Activated CD4-positive, alpha-beta T cell treated with anti-CD3 and anti-CD28 coated beads, Interleukin-2, amount 50 U/mL, for 24 hours (primary cell): ENCODE measurements around the gene DAZAP1.

Source experiments
- DNase-seq, 2 donors: peaks; one replicate each; pipeline ENCODE4 v3.0.0-alpha.2; 2020; ENCODE audit warnings: low read depth in 1 of 2, low spot score in 1 of 2

Gene DAZAP1

DNA sequence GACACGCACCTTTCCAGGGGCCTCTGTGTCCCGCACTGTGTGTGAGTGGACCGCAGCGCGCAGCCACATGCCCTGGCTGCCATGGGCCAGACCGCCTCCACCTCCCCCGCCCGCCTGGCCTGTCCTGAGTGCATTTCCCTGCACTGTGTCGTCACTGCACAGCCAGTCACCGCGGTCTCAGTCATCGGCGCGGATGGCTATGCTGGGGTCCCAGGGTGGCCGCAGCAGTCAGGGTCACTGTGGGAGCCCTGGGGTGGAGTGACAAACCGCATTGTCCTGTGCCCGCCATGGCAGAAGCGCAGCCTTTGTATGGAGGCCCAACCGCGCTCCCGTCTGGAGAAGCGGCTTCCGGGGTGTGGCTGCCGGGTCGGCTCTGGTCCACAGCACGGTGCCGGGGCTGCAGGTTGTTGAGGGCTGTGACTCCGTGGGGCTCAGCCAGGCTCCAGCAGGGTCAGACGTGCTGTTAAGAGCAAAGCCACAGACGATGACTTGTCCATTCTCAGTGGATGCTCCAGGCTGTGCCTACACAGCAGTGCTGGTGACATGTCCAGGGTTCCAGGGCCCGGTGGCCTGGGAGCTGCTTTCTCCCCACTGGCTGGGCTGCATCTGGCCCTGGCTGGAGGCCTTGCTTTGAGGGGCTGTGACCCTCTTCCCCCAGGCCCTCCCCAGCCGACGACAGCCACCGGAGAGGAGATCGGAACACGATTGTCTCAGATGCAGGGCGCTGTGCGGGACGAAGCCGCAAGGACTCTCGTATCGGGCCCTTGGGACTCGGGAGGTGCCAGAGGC lies 30.0 kb upstream of the DAZAP1 start:
- DNase-seq: no peak

DNA sequence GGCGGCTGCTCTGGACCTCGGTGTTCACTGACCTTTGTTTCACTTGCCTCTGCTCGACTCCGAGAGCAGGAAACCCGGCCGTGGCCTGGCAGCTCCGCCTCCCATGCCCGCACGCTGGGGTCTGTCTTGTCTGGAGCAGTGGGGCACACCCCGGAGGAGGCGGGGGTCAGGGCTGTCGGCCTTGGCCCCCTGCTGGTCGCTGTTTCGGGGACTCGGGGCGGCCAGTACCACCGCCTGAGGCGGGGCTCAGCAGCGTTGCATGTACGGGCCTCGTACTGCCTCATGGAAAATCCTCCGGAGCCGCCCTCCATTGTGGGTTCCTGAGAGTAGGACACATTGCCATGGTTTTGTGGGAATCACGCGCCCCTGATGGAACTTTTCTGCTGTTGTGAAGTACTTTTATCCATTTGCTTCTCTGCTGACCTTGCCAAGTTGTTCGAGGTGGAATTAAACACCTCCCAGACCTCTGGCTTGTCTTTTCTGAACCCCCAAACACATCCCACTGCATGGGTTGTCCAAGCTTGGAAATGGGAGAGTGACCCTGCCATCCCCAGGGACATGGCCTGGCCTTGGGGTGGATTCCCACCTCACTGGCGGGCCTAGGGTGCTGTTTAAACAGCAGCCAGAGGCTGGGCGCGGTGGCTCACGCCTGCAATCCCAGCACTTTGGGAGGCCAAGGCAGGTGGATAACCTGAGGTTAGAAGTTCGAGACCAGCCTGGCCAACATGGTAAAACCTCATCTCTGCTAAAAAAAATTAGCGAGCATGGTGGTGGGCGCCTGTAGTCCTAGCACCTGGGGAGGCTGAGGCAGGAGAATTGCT lies 29.2 kb upstream of the DAZAP1 start:
- no peak for DNase-seq

DNA sequence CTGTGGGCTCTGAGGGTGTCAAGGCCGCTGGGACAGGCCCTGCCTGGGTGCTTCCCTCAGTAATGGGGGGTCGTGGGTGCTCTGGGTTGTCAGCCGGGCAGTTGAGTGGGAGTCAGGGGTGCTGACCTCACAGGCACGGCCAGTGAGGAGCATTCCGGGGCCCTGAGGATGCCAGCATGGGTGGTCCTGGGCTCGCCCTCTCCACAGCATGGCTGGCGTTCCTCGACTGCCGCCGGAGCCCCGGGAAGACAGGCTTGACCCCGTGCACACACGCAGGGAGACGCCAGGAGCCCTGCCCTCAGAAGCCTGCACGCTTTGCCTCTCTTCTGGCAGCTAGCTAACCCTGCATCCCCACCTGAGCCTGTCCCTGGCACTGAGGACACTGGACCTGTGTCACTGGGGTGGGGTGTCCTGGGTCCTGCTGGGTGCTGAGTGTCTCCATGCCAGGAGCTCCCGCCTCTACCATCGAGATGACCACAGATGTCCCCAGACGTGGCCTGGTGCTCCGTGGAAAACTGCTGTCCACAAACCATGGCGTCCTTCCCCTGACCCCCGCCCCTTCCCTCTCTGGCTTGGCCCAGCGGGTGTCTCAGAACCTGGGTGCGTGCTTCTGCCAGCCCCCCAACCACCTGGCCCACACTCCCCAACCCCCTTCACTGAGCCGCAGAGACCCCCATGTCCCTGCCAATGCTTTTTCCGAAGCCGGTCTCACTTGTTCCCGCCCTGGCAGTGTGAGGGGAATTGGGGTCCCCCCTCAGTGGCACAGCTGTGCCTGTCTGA lies 28.1 kb upstream of the DAZAP1 start:
- no peak for DNase-seq

DNA sequence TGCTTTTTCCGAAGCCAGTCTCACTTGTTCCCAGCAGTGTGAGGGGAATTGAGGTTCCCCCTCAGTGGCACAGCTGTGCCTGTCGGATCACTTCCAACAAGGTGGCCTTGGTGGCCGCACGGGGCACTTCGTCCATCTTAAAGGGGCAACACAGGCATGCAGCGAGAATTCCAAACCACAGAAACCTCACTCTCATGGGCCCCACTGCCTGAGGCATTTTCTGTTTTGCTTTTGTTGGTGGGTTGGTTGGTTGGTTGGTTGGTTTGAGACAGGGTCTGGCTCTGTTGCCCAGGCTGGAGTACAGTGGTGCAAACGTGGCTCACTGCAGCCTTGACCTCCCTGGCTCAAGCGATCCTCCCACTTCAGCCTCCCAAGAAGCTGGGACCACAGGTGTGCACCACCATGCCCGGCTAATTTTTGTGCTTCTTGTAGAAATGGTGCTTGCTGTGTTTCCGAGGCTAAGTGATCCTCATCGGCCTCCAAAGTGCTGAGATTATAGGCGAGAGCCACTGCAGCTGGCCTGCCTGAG lies 27.4 kb upstream of the DAZAP1 start:
- DNase-seq: no peak

DNA sequence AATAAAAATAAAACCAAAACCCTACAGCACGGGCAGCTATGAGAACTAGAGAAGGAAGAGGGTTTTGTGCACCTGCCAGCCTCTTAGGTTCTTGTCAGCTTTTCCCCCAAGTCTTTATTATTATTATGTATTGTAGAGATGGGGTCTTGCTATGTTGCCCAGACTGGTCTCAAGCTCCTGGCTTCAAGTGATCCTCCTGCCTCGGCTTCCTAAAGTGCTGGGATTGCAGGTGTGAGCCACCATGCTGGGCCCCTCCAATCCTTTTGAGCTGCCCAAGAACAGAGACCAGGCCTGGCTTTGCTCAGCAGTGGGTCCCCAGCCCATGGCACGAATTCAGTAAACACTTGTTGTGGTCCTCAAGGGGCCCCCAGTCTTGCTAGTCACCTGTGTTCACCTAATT lies 25.1 kb upstream of the DAZAP1 start:
- DNase-seq: no peak

DNA sequence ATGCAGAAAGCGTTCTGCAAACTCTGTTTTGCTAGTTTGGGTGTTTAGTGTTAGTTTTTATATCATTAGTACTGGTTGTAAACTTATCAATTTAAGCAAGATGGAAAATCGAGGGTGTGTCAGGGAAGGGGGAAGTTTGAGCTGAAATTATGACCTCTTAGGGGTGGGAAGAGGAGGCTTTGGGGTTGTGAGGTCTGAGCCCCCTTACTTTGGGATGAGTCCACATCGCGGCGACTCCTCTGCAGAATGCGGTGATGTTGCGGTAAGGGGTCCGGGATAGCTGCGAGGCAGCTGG lies 24.4 kb upstream of the DAZAP1 start:
- DNase-seq: no peak

DNA sequence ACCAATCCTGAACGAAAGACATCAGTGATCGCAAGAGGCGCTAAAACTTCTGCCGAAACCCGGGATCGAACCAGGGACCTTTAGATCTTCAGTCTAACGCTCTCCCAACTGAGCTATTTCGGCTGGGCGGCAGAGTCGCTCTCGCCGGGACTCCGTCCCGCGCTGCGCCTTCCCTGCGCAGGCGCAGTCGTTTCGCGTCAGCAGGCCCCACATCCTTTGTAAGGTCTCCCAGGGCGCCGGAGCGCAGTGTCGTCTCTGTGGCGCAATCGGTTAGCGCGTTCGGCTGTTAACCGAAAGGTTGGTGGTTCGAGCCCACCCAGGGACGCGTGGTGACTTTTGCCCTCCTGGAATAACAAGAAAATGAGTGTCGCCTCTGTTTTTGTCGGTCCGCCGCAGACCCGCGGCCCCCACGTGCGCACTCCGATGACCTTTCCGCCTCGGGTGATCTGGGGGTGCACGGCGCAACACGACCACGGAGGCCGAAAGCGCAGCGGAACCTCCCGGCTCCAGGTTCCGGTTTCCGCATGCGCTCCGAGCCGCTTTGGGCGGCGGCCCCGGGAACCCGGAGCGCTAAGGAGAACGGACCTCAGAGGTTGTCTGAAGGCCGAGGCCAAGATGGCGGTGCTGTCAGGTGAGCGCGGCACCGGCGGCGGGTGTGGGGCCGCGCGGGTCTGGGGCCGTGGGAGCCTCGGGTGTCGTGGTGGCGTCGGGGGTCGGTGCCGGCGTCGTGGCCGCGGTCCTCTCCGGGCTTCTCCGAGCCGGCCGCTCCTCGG lies 23.9 kb upstream of the DAZAP1 start, which contains the start of gene NDUFS7:
TSS of gene NDUFS7 (plus strand) at position 596 of the 773 bp plus-strand sequence. CDS start at position 616, 20 bp downstream.
- DNase-seq: peak; percentile 92 to 99

DNA sequence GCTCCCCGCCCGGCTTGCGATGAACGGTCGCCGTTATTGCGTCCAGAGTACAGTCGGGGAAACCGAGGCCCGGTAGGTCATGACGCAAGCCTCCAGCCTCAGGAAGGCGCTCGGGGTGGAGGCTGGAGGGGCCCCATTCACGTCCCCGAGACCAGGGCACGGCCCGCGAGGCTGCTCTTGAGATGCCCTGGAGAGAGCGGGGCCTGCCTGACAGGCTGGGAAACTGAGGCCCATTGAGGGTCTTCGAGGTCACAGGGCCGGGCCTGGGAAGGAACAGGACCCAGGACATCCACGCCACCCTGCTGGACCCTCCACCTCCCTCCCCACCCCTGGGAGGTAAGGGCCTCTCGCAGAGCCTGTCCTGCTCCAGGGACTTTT lies 23.3 kb upstream of the DAZAP1 start:
- no peak for DNase-seq

DNA sequence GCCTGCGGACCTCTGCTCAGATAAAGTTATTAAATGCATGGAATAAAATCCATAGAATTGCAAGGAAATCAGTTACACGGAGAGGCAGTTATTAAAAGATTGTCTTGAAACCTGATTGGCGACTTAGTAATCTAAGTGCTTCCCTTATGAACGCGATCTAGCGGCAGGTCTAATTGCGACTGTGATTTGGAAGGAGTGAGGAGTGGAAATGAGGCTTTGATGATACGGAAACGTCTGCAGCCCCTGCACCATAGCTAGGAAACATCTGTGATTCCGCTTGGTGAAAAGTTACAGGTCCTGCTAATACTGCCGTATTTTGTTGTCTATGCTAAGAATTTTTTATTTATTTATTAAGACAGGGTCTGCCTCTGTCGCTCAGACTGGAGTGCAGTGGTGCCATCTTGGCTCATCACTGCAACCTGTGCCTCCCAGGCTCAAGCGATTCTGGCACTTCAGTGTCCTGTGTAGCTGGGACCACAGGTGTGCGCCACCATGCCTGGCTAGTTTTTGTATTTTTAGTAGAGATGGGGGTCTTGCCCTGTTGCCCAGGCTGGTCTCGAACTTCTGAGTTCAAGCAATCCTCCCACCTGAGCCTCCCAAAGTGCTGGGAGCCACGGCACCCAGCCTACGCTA lies 22.8 kb upstream of the DAZAP1 start:
- DNase-seq: no peak

DNA sequence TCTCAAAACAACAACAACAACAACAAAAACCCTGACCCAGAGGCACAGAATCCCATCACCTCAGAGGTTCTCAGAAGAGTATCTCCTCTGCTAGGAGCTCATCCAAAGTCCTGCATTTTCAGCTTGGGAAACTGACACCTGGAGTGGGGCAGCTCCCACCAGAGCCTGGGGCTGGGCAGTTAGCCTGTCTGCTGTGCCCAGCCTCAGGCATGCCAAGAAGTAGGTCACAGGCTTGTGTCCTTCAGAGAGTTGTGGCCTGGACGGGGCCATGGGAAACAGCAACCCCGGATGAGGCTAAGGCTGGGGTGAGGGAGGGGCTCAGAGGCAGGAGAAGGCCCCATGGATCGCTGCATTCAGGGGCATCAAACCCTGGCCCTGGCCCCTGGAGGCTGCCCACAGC lies 21.6 kb upstream of the DAZAP1 start:
- DNase-seq: no peak

DNA sequence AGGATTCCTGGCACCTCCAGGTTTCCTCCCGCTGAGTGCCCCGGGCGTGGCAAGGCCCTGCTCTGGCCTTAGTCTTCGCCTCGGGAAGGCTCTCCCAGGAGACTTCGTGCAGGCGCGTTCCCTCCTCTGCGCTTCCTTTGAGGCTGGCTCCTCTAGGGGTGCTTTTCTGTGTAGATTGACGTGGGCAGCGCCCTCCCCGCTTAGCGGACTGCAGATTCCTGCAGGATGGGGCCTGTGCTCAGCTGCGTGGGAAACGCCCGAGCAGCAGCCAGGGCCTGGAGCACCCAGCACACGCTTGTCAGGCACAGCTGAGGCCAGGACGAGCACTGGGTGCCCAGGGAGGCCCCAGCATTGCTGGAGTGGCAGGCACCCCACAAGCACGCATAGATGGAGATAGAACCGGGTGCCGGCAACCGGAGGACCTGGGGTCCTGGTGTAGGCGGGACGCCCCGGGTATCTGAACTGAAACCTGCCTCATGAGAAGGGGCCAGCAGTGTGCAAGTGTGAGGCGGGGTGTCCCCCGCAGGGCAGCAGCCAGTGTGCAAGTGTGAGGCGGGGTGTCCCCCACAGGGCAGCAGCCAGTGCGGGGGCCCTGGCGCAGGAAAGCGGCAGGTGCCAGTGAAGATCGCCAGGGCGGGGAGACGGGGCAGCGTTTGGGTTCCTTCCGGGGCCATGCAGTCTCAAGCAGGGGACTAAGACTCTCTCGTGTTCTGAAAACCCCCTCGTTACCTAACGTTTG lies 20.3 kb upstream of the DAZAP1 start:
- DNase-seq: no peak

DNA sequence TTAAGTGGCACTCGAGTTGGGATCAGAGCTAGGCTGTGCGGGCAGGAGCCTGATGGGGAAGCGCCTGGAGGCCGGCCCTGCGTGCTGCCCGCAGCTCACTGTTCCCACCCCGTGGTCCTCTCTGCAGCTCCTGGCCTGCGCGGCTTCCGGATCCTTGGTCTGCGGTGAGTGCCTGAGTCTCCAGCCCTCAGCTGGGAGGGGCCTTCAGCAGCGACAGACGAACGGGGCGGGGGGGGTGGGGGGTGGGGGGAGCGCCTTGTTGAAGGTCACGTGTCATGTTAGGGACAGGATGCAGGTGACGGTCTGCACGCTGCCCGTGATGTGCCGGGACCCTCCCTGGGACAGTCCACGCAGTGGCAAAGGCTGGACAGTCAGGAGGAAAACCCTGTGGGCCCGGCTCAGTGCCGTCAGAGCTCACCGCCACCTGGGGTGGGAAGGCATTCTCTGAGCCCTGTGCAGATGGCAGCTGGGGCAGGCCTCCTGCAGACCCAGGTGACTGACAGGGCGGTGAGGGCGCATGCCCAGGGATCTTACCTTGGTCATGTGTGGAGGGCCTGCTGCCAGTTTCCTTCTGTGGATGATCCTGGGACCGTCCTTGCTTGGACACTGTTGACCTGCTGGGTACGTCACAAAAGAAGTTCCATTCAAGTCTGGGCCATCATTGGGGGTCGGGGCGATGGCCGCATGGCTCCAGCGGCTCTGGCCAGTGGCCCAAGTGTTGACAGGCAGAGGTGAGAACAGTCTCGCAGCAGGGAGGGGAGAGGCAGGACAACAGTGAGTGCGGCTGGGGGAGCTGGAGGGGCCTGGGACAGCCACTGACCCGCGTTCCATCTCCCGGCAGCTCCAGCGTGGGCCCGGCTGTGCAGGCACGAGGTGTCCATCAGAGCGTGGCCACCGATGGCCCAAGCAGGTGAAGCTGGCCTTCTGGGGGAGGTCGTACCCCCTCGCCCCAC lies 19.4 kb upstream of the DAZAP1 start:
- no peak for DNase-seq

DNA sequence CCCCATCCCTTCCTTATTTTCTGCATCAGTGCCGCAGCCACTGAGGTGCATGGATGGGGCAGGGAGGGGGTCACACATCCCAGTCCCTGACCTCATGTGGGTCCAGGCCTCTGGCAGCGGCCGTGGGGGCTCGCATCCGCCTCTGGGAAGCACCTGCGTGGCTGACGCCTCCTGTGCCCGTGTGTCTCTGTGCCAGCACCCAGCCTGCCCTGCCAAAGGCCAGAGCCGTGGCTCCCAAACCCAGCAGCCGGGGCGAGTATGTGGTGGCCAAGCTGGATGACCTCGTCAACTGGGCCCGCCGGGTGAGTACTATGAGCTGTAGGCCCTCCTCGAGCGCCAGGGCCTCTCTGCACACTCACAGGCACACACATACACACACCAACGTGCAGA lies 18.8 kb upstream of the DAZAP1 start:
- DNase-seq: no peak

DNA sequence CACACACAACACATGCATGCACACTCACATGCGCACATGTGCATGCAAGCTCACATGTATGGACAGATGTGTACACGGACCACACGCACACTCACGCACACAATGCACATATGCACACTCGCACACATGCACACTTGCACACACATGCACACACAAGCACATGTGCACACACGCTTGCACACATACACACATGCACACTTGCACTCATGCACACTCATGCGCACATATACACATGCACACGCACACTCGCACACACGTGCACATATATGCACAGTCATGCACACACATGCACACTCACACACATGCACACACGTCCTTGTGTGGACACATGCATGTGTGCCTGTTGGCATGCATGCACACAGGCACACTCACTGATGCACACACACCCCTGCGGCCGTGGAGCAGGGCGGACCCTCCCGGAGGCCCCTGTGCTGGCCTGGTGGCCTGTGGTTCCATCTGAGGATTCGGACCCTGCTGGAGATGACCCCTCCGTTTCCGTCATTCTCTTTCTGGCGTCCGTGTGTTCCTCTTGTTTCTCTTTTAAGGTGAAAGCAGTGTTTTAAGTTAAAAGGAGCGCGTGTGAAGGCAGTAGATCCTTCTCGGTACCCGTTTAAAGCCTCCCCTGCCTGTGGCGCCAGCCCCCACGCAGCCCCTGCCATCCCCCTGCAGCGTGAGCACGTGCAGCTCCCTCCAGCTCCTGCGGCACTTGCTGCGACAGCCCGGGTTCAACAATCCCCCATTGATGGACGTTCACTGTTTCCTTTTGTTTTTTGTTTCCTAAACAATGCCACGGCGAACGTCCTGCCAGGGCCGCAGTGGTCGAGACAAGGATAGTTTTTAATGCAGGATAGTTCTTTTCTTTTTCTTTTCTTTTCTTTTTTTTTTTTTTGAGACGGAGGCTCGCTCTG lies 18.1 kb upstream of the DAZAP1 start:
- no peak for DNase-seq

DNA sequence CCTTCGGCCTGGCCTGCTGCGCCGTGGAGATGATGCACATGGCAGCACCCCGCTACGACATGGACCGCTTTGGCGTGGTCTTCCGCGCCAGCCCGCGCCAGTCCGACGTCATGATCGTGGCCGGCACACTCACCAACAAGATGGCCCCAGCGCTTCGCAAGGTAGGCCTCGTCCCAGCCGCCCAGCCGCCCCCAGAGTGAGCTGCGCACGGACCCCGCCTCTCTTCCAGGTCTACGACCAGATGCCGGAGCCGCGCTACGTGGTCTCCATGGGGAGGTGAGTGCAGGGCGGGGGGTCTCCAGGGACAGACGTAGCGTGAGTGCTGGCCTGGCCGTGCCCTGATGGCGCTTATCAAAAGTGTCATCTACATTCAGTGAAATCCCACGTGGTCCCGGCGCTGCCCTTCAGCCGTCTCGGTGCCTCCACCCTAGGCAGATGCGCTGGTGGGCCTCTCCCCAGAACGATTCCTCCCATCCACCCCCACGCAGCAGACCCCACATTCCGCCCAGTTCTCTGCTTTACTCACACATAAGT lies 16.4 kb upstream of the DAZAP1 start:
- DNase-seq: no peak

DNA sequence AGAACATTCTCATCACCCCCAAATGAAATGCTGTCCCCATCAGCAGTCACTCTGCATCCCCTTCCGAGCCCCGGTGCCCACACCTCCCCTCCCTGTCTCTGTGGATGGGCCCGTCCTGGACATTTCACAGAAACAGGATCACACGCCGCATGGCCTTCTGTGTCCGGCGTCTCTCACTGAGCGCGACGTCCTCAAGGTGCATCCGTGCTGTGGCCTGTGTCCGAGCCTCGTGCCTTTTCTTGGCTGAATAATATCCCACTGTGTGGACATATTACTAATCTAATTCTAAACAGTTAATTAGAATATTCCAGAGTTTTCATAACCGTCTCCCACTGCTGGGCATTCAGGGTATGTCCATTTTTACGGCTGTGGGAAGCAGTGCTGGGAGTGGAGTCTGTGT lies 15.0 kb upstream of the DAZAP1 start:
- no peak for DNase-seq

DNA sequence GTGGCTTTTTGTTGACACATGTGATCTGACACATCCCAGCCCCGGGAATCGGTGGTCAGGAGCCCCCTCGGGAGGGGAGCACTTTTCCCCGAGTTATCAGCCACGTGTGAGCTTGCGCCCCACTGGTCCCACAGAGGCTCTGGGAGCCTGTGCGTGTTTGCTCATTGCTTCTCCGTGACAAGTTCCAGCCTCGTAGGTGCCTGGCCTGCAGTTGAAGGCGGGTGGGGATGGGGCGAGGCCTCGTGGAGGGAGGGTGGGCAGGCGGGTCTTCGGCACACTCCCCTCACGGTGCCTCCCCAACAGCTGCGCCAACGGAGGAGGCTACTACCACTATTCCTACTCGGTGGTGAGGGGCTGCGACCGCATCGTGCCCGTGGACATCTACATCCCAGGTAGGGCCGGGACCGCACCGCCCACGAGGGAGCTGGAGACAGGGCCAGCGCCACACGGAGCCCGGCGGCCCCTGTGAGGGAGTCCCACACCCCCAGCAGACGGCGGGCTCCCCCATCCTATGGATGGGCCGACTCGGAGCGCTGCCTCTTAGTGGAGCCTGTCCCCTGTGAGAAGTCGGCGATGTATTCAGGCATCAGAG lies 14.4 kb upstream of the DAZAP1 start:
- no peak for DNase-seq
